Activated naive CD4-positive, alpha-beta T cell treated with anti-CD3 and anti-CD28 coated beads, Interleukin-2, amount 10 ng/mL, durations not matched to agents 7 days and 5 days (primary cell): Measurements from ENCODE around the gene TCEANC2.

Experiments
- CTCF ChIA-PET: fragments of 350-600 bp; sonication (Branson Sonifier 250); formaldehyde crosslinking; loops from one replicate; lab custom pipeline; 2021; ENCODE audit warnings: antibody characterized with exemption; lab: Charles Lee
- DNase-seq: peaks from one replicate; pipeline ENCODE4 v3.0.0-alpha.2; 2020
- H3K27ac Mint-ChIP-seq: one replicate; pipeline ENCODE4 v1.8.0; 2021; ENCODE audit warnings: mild to moderate bottlenecking, moderate library complexity, mixed read lengths
- H3K27me3 Mint-ChIP-seq: one replicate; pipeline ENCODE4 v1.8.0; 2021; ENCODE audit warnings: mild to moderate bottlenecking, mixed read lengths
- H3K36me3 Mint-ChIP-seq: one replicate; pipeline ENCODE4 v1.8.0; 2021; ENCODE audit warnings: mixed read lengths
- H3K4me1 Mint-ChIP-seq: one replicate; pipeline ENCODE4 v1.8.0; 2021; ENCODE audit warnings: mixed read lengths
- H3K4me3 Mint-ChIP-seq: one replicate; pipeline ENCODE4 v1.8.0; 2021; ENCODE audit warnings: mild to moderate bottlenecking, moderate library complexity, mixed read lengths
- H3K9me3 Mint-ChIP-seq: one replicate; pipeline ENCODE4 v1.8.0; 2021; ENCODE audit warnings: mixed read lengths

TCEANC2 gene

DNA sequence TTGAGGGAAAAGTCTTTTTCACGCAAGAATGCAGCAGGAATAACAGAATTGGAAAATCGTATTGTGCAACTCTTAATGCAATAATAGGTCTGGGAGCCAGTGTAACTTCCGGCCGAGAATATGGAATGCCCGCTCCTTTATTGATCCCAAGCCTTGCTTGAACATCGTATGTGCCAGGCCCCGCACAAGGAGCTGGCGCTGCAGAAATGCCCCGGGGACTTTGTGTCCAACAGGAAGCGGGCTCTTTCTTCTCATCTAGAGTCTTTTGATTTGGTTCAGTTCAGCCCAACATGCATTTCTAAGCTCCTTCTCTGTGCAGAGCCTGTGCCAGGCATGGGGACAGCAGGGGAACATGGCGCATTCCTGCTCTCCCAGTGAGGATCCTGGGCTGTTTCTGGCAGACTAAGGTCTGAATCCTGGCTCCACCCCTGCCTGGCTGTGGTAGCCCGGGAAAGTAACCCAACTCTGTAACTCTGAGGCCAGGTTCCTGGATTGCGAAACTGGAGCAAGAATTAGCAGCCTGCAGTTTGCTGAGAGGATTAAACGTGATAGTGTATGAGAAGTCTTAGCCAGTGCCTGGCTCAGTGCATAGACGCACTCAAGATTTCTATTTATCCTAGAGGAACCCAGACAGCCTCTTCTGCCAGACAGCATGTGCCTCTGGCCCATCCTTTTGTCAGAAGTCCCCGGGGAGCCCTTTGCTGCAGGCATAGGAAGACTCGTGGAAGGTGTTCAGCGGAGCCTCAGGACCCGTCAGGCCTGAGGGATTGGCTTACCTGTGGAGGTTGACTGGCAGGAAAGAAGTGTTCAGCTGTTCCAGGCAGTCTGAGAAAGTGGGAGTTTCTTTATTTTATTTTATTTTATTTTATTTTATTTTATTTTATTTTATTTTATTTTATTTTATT is 100.4 kb downstream of the TCEANC2 start:
- Mint-ChIP-seq H3K4me3 (no peak overlapping the region), H3K36me3 (no peaks in the 10 kb centered on the region), H3K27ac (no peak overlapping the region), H3K27me3 (peaks cover 20% of the 10 kb centered on the region), H3K9me3 (no peaks in the 10 kb centered on the region), H3K4me1 (peaks cover 2% of the 10 kb centered on the region)
- no peak for DNase-seq
- CTCF ChIA-PET = no interaction called here
